Measurements from ENCODE around the gene TPST2. TPM values are rescaled to one million over a fixed set of nuclear protein-coding genes. Genes with fewer than 3 reads are reported as not detected.

TPST2 gene
- total and polyA plus RNA-seq, 2 of the 4 experiments (the other 2 are of a cell fraction): 42.5 to 63.6 TPM

DNA sequence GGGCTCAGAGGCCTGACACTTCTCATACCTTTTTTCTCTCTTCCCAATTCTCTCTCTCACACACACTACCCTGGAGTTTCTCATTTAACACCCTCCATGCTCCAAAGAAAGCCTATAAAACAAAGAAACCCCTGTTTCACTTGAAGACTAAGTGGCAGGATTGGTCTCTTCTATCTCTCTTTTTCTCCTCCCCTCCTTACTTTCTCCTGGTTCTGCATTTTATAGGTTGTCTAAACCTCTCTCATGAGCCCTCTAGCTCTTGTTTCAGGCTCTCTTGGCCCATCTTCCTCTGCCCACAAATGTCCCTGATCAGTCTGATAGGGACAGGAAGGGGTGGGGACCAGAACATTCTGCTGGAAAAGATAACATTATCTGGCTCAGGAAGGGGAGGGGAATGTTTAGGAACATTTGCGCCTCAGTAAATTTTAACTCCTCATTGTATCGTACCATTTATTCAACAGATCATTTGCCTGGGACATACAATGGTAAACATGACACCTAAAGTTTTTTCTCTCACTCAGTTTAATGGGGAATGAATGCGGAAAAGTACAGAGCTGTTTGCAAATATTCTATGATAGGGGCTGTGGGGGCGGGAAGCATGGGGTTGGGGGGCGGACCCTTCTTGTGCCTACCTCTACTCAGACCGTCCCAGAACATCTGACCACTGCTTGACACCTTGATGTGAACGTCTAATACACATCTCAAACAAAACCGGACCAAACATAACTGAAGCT is 42.7 kb upstream of the TPST2 start:
- H3K9me3 ChIP-seq (ENCODE audit: control insufficient read depth, insufficient read depth, low read length): no peaks in the 10 kb centered on the region
- ChIA-PET POLR2A (ENCODE audit: unreplicated experiment) (no interaction called here), CTCF (no interaction called here)
- peaks cover 17% of the 10 kb centered on the region for H3K27me3 ChIP-seq (ENCODE audit: control insufficient read depth, insufficient read depth, low read length)
- no peak overlapping the region for H3K4me2 ChIP-seq (ENCODE audit: low read depth, low read length)
- H3K56ac ChIP-seq (ENCODE audit: extremely low read depth, insufficient read depth, low read length): no peak overlapping the region
- dilution Hi-C loops (cut with HindIII; ENCODE audit: low sequenced_read_pairs, unreplicated experiment): no loop called here
- WGBS, 2 experiments (ENCODE audit: extremely low coverage in 2 of 2, insufficient read length in 1 of 2): 50% methylated on average over 2 of the region's 8 CpGs; no CpG with 5 or more reads in 1 of the 2 experiments
- no peak for ATAC-seq (ENCODE audit: low read depth)
- H4K91ac ChIP-seq (ENCODE audit: insufficient read depth, low read depth, low read length): no peak overlapping the region
- no peaks in the 10 kb centered on the region for H3K9me1 ChIP-seq (ENCODE audit: insufficient read depth, low read length)
- H2AK5ac ChIP-seq (ENCODE audit: low read depth, low read length): no peak overlapping the region
- intact Hi-C loops (cut with micrococcal nuclease): no loop called here
- H3K18ac ChIP-seq (ENCODE audit: low read depth, low read length): no peak overlapping the region
- no peak overlapping the region for H3K14ac ChIP-seq (replicated peaks; ENCODE audit: low read depth, low read length)
- no peak overlapping the region for H2BK120ac ChIP-seq (ENCODE audit: low read depth, low read length)
- no peak overlapping the region for H3K27ac ChIP-seq (ENCODE audit: insufficient read depth, low read length)
- no peak overlapping the region for H3K23ac ChIP-seq (ENCODE audit: low read depth, low read length)
- H2BK15ac ChIP-seq (ENCODE audit: low read depth, low read length): no peak overlapping the region
- in situ Hi-C loops (cut with MboI; ENCODE audit: low sequenced_read_pairs): no loop called here
- no peak overlapping the region for H3K4ac ChIP-seq (ENCODE audit: low read depth, low read length)
- peak overlapping the region; percentile 34 for H2AFZ ChIP-seq (replicated peaks; ENCODE audit: low read length, poor library complexity)
- H3K4me1 ChIP-seq (ENCODE audit: control insufficient read depth, insufficient read depth, low read length): no peaks in the 10 kb centered on the region
- TF ChIP-seq, protein P1, sequence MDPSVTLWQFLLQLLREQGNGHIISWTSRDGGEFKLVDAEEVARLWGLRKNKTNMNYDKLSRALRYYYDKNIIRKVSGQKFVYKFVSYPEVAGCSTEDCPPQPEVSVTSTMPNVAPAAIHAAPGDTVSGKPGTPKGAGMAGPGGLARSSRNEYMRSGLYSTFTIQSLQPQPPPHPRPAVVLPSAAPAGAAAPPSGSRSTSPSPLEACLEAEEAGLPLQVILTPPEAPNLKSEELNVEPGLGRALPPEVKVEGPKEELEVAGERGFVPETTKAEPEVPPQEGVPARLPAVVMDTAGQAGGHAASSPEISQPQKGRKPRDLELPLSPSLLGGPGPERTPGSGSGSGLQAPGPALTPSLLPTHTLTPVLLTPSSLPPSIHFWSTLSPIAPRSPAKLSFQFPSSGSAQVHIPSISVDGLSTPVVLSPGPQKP (IDR thresholded peaks at IDR 0.05; ENCODE audit: borderline replicate concordance, low read depth, low read length): no peak
- no peak for TF ChIP-seq MAZ (IDR thresholded peaks at IDR 0.05; ENCODE audit: borderline replicate concordance, low read depth, low read length)
- no peak for TF ChIP-seq POLR2A (IDR thresholded peaks at IDR 0.05; ENCODE audit: low read depth, low read length)
- TF ChIP-seq MAFK (IDR thresholded peaks at IDR 0.05; ENCODE audit: low read depth, low read length): no peak
- no peak for TF ChIP-seq FOS (IDR thresholded peaks at IDR 0.05; ENCODE audit: low read depth, low read length)
- no peak for TF ChIP-seq NFE2L2 (IDR thresholded peaks at IDR 0.05; ENCODE audit: low read depth, low read length)
- H3K79me1 ChIP-seq (ENCODE audit: low read depth in 1 of 2, low read length in 2 of 2): no peaks in the 10 kb centered on the region
- H4K8ac ChIP-seq (ENCODE audit: low read depth in 2 of 2, low read length in 2 of 2): no peak overlapping the region
- no peak for DNase-seq
- H2BK20ac ChIP-seq (ENCODE audit: low read depth, low read length): no peak overlapping the region
- no peaks in the 10 kb centered on the region for H3K36me3 ChIP-seq (ENCODE audit: control insufficient read depth, insufficient read depth, low read length)
- no peak overlapping the region for H2BK5ac ChIP-seq (ENCODE audit: low read depth, low read length, poor library complexity, severe bottlenecking)
- H3K4me3 ChIP-seq (ENCODE audit: insufficient read depth, low read depth, low read length): no peak overlapping the region
- H3K9ac ChIP-seq (ENCODE audit: low read depth, low read length): no peak overlapping the region
- H4K20me1 ChIP-seq (ENCODE audit: insufficient read depth, low read length): no peaks in the 10 kb centered on the region
- H4K5ac ChIP-seq (ENCODE audit: low read depth, low read length): no peak overlapping the region
- BruUV-seq (replicated peaks): no TSS peak
- no peak overlapping the region for H2AK9ac ChIP-seq (replicated peaks; ENCODE audit: low read depth, low read length, poor library complexity)
